ENCODE data around the gene FAM217B.

Gene FAM217B

DNA sequence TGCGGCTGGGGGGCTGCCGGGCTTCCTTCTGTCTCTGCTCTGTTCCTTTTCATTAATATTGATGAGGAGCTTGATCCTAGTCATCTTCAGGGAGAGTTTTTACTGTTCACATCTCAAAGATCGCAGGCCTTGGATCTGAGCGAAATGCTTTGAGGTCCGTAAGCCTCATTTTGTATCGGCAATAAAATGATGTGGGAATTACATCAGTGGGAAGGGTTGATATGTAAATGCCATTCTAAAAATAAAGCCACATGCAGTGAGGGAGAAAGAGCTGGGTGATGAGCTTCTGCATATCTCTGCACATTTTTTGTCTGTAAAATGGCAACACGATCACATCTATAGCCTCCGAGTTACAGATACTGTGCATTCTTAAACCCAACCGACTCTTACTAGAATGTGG is 42.9 kb downstream of the FAM217B start:
- no peak for DNase-seq

DNA sequence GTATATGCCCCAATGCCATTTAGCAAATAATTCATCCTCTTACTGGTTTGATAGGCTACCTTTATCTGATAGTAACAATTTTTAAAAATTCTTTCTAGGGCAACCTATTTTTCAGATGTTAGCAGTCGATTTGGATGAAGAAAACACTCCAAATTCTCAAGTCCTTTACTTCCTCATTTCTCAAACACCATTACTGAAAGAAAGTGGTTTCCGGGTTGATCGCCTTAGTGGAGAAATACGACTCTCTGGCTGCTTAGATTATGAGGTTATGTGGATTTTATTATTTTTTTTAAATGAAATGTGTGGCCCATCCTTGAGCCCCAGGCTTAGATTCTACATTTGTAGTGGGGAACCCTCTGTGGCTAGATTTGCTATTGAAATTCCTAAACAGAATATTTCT is 44.4 kb downstream of the FAM217B start:
- no peak for DNase-seq

DNA sequence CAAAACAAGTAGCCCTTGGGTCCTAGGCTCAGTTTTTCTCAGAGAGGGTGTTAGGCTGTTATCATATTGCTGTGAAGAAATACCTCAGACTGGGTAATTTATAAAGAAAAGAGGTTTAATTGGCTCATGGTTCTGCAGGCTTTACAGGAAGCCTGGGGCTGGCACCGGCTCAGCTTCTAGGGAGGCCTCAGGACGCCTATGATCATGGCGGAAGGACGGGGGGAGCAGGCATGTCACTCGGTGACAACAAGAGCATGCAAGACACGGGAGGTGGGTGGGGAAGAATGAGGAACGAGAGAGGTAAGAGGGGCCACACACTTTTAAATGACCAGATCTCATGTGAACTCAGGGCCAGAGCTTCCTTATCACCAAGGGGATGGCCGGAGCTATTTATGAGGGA is 45.0 kb downstream of the FAM217B start:
- no peak for DNase-seq

DNA sequence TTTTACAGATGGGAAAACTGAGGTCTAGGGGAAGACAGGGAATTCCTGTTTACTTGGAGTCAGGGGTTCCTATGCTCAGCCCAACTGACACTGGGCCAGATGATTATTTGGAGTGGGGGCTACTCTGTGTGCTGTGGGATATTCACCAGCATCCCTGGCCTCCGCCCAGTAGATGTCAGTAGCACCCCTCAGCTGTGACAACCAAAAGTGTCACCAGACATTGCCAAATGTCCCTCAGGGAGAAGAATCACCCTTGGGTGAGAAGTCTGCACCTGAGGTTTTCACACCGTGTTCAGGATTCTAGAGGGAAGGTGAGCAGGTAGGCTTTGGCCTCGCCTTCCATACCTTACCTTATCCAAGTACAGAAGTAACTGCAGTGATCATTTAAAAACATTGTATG is 45.7 kb downstream of the FAM217B start:
- no peak for DNase-seq

DNA sequence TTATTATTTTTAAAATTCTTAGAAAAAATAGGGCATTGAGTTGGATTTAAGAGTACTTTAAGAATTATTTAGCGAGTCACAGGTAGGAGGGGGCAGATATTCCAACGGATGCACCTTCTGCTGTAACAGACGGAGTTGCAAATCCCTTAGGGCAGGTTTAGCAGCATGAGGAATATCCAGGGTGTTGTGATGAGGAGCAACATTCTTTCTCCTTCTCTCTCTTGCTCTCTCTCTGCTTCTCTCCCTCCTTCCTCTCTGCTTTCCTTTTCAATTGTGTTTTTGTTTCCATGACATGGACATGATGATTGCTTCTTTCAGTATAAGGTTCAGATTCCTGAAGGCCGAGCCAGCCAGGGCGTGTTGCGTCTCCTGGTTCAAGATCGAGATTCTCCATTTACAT is 46.9 kb downstream of the FAM217B start:
- no peak for DNase-seq

DNA sequence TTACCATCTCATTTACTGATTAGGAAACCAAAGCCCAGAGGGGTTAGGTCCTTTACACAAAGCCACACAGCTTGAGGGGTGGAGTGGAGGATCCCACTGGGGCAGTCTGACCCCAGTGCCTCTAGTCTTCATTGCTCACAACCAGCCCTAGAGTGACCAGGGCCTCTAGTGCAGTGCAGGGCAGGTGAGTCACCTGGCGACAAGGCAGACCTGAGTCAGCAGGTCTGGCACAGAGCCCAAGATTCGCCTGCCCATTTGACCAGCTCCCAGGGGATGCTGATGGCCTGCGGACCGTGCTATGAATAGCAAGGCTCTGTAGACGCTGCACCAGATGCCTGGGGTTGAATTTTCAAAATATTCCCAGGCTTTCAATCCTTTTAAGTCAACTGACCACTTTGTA is 48.0 kb downstream of the FAM217B start:
- no peak for DNase-seq

DNA sequence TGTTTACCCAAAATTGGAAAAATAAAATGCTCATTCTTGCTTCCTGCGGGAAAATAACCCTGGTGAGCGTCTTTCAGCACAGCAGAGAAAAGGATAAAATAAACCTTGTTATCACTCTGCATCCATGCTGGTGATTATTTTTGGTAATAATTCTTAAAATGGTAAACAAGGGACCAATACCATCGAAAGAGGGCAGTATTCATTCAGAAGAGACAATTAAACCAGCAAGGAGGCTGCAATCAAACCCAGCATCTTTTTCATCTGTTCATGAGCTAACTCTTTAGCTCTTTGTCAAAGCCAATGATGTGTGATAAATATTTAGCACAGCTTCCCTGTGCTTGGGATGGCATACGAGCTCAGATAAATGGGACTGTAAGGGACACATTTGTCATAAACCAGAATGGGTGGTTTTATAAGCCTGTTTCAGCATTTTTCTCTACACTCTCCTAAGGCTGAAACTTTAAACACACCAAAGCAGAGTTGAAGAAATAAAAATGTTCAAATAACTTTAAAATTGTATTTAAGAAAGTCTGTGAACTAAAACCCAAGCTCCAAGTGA is 52.4 kb downstream of the FAM217B start:
- no peak for DNase-seq

DNA sequence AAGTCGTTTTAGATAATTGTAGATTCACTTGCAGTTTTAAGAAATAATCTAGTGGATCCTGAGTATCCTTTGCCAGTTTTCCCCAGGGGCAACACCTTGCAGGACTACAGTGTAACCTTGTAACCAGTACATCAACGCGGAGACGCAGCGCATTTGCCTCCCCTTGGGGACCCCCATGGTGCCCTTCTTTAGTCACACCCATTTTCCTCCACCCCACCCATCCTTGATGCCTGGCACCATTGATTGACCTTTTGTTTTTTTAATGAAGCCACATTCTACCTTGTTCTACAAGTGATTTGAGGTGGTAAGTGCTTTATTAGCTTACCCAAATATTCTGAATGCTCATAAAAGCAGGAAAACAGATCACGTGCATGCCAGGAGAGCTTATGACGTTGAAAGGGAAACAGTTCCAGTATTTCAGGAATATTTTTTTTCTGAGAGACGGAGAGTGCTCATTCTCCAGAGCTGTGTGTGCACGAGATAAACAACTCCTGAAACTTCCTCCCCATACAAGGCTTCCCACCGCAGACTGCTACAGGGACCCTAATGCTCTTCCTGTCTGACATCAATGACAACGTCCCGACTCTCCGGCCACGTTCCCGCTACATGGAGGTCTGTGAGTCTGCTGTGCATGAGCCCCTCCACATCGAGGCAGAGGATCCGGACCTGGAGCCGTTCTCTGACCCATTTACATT is 53.7 kb downstream of the FAM217B start:
- DNase-seq = no peak

DNA sequence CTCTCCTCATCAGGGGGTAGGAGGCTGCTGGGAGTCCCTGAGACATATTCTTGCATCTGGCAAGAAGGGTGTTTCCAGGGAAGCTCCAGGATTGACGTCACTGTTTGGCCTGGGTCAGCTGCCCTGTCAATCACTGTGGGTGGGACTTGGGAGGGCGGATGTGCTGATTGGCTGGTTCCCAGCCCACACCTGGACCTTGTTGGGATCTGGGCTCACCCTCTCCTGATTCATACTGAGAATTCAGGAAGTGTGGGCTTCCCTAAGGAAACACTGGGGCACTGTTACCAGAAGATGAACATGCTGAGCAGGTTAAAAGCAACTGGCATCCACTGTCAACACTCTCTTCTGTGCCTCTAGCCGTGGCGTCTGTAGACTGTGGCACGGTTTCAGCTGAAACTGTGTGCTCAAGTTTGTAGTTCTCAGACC is 54.5 kb downstream of the FAM217B start:
- no peak for DNase-seq

DNA sequence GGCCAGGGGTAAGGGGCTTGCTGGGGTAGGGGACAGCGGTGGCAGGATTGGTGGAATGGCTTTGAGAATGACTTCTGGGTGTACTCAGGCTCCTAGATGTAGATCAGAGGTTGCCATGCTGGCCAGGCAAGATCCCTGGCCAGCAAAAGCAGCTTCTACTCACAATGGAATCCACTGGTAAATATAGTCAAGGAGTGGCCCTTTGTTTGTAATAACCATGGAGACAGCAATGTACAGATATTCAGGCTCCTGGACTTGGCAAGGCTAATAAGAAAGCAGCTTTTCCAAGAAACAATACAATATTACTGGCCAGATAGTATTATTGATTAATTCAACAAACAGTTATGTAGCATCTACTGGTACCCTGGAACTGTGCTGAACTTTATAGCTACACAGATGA is 55.9 kb downstream of the FAM217B start:
- DNase-seq = no peak

DNA sequence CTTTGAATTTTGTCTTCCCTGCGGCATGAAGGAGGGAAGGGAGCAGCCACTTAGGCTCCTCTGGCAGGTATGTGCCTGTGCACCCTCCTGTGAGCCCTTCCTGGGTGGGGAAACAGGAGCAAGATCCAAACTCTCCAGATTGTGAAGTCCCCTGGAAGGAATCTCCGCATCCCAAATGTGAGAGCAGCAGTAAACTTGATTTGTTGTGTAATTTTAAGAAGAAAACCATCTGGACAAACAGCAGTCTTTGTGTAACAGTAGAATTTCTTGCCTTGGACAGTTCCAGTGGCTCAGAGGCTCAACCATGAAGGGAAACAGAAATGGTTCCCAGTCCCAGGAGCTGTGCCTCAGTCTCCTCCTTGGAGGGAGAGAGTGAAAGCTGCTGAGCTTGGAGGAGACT is 57.7 kb downstream of the FAM217B start:
- no peak for DNase-seq
